ENCODE measurements around the gene GPC1.

The GPC1 gene

DNA sequence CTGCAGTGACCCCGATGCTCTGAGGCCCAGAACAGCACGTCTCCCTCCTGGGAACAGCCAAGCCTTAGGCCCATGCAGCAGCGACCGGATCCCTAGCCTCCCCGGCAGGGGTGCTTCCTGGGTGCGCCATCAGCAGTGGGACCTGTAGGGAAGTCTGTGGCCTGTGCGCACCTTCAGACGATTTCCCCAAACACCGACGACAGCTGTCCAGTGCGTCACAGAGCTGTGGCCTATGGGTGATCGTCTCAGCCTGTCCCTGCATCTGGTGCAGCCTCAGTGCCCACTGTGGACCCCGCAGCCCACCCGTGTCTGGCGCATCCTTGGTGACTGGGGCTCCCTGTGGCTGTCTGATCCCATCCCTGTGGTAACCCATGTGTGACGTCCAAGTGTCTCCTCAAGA lies 9.0 kb downstream of the GPC1 start:
- DNase-seq: no peak

- DNase-seq: no peak
These were observed 10.6 kb downstream of the GPC1 start for GRCh38 chr2:240445961-240446663.

DNA sequence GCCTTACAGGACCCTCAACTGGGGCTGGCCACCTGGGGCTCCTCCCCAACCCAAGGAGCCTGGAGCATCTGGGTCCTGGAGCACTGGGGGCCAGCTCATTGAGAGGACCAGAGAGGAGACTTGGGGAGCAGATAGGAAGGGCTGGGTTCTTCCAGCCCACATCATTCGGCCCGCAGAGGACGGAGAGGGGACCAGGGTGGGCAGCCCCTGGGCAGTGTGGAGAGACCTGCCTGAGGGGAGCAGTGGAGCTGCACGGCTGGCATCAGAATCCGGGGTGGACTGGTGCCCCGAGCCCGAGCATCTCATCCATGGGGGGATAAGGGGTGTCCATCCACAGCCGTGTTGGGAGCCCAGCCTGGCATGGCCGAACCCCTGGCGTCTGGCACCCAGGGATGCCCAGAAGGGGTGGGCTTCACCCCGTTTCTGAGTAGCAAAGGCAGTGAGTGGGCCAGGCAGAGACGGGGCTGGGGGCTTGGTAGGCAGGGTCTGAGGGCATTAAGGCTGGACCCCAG lies 11.3 kb downstream of the GPC1 start:
- no peak for DNase-seq

DNA sequence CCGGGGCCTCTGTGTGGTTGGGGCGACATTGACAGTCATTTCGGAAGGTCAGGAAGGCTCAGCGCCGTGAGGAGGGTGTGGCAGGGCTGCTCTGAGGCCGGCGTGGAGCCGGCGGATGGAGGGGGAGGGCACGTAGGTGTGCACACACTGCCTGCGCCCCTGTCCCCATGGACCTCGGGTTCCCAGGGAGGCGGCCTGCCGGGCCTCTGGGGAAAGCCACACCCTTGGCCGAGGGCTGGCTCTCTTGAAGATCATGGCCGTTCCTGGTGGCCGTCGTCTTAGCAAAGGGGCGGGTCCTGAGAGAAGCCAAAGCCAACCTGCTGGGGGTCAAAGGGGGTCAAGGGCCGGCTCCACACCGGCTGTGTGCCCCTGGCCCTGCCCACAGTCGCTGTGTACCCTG lies 11.9 kb downstream of the GPC1 start:
- DNase-seq: no peak

DNA sequence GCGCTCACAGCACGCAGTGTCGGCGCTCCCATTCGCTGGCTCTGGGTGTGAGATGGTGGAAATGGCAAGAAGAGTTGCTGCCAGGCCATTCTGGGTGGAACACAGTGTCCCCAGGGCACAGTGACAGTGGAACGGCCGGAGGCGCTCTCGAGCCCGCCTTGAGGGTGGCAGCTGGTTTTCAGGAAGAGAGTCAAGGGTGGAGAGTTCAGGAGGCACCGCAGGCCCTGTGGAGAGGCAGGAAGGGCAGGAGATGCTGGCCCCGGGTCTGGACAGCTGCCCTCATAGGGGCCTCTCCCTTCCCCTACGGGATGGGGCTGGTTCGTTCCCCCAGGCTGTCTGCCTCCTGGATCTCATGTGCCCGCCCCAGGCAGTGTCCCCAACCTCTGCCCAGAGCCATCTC lies 12.5 kb downstream of the GPC1 start:
- no peak for DNase-seq

- no peak for DNase-seq
These were observed 13.2 kb downstream of the GPC1 start for GRCh38 chr2:240448387-240449274.

DNA sequence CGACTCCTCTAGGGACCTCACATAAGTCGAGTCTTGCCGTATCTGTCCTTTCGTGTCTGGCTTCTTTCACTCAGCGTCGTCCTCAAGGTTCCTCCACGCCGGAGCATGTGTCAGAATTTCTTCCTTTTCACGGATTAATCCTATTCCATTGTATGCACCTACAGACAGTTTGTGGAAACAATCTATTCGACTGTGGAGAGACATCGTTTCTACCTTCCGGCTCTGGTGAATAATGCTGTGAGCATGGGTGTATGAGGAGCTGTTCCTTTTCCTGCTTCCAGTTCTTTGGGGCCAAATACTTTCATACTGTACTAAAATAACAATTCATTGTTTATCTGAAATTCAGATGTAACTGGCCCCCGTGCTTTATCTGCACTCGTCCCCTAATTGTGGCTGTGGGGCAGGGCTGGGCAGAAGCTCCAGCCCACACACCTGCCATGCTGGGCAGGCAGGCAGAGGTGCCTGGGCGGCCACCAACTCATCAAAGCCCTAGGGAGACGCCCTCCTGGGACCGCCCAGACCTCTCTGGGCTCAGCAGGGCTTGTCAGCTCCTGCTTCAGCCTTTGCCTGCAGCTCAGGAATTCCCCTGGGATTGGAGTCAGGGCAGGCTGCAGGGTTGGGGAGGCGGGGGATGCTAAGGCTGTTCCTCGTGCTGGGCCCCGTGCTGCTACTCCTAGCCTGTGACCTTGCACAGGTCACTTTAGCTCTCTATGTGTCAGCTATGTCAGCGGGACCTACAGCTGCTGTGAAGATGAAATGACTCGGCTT lies 14.5 kb downstream of the GPC1 start:
- DNase-seq: no peak

DNA sequence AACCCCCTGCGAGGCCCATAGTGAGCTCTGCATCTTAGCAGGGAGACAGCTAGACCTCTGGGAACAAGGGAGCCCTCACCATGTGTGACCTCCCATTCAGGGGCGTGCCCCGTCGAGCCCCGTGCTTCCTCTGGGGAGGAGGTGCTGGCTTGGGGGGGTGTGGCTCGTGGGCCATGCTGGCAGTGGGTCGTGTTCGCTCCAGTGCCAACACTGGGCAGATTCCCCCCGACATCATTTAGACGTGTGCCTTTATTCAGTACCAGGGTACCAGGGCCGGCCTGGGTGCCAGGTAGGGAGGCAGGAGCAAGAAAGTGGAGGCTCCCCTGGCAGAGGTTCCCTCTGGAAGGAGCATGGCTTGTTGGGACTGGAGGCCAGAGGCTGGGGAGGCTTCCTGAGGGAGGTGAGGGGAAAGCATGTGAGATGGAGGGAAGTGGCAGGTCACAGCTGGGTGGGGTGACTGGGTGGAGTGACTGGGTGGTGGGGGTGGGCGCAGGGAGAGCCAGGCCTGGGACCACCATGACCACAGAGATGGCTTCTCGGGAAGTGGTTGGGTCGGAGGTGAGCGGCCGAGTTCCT lies 15.2 kb downstream of the GPC1 start:
- DNase-seq: no peak

GRCh38 chr2:240451108-240451611 lies 15.7 kb downstream of the GPC1 start:
- no peak for DNase-seq

DNA sequence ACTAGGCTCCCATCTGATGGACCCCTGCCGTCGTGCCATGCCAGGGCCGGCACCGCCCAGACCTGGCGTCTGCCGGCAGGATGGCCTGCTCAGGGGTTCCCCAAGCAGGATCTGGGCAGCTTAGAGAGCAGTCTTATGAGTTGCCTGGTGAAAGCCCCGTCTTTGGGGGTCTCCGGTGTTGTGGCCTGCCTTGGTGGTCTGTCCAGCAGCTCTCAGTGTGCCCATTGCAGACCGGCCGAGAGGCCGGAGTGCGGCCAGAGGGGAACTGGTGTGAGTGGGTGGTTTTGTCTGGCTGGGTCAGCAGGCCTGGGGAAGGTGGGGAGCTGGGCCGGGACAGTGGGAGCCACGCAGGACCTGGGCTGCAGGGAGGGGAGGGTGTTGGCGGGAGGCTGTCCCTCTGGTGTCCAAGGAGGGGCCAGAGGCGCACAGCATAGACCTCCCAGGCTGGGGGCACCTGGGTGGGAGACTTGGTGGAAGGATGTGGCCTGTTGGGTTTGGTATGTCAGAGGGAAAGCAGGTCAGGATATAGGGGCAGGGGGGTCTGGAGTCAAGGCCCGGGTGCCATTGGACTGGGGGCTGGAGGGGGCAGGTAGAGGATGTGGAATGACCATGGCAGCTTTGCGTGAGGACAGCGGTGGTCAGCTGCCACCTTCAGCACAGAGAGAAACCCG lies 16.5 kb downstream of the GPC1 start:
- DNase-seq: no peak

DNA sequence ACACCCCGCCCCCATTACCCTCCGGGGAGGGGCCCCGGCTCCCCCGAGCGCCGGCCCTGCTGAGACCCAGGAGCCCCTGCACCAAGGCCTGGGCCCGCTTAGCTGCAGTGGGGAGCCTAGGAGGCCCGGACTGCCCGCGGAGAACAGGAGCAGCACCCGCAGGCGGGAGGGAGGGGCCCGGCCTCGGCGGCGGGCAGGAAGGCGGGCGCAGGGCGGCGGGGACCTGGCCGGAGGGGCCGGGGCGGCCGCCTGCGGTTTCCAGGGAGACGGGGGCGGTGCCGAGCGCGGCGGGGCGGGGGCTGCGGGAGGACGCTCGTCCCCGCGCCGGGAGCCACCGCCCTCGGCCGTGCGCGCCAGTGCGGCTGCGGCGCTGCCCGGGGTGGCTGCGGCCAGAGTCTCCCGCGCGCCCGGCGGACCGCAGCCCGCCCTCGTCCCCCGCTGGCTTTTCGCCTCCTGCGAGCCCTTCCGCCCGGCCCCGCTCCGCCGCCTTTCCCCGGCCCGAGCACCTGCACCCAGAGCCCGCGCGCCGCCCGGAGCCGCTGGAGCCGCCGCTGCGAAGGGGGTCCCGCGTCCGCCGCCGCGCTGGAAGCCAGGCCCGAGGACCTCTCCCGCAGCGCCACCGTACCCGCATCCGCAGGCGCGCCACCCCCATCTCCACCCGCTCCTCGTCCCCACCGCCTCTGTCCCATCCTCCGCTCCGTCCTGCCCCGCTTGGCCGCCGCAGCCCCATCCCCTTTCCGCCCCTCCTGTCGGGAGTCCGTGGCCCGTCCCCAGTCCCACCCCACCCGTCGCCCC lies 17.2 kb downstream of the GPC1 start:
- DNase-seq: peak; percentile 9

GRCh38 chr2:240453461-240454105 lies 18.1 kb downstream of the GPC1 start:
- no peak for DNase-seq

GRCh38 chr2:240454106-240454901 lies 18.8 kb downstream of the GPC1 start:
- no peak for DNase-seq

DNA sequence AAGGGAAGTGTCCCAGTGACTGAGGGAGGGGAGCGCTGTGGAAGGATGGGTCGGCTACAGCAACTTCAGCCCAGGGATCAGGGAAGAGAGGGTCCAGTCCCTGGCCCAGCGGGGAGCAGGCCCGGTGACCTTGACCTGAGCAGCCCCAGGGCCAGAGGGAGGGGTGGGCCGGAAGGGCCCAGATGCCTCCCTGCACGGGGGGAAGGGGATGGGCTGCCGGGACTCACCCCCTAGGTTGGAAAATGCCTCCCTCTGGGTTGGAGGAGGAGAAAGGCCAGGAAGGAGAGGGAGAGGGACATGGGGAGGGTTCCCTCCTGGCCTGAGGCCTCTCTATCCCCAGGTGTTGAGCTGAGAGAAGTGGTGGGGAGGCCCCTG lies 19.8 kb downstream of the GPC1 start:
- DNase-seq: no peak

- DNase-seq: no peak
These were observed 20.4 kb downstream of the GPC1 start for GRCh38 chr2:240455647-240456446.

DNA sequence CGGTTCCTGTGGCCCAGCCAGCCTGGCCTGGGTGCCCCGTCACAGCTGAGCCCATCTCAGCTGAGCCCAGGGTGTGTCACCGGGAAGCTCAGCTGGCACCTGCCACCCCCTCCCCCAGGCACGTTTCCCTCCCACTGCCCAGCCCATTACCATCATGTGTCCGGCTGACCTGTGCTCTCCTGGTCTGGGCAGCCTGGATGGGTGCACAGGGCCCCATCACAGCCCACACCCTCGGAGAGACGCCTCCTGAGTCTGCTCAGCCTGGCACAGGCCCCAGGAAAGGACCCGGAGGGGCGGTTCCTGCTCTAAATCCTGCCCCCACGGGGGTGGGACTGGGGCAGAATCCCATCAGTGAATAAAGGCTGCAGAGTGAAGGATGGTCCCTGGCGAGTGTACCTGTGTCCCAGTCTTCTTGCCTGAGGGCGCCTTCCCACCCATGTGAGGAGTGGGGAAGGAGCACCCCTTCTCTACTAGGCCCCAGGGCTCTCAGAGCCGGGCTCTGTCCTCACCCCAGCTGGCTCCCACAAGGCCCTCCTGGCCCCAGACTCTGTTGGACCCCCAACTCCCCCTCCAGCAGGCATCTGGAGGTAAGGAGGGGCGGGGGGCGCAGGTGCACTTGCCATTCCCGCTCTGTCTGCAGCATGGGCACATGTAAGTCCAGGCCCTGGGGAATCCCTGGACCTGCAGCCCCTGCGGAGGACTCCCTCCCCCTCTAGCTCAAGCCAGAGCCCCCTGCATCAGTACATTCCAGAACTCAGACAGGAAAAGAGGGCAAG lies 21.2 kb downstream of the GPC1 start:
- no peak for DNase-seq

- no peak for DNase-seq
These were observed 22.0 kb downstream of the GPC1 start for GRCh38 chr2:240457223-240458043.
